T-helper 2 cell (primary cell): ENCODE results near the gene JAGN1.
"Not testable (repeated sequence)": the region's sequence is repeated elsewhere in the genome, so short reads cannot be mapped to it uniquely, and the experiment has no call there.

ENCODE experiments used
- DNase-seq, 5 experiments: peaks; one replicate each; pipeline versions ENCODE4 v3.0.0 to v3.0.0-alpha.2; 2012 to 2022

The JAGN1 gene

DNA sequence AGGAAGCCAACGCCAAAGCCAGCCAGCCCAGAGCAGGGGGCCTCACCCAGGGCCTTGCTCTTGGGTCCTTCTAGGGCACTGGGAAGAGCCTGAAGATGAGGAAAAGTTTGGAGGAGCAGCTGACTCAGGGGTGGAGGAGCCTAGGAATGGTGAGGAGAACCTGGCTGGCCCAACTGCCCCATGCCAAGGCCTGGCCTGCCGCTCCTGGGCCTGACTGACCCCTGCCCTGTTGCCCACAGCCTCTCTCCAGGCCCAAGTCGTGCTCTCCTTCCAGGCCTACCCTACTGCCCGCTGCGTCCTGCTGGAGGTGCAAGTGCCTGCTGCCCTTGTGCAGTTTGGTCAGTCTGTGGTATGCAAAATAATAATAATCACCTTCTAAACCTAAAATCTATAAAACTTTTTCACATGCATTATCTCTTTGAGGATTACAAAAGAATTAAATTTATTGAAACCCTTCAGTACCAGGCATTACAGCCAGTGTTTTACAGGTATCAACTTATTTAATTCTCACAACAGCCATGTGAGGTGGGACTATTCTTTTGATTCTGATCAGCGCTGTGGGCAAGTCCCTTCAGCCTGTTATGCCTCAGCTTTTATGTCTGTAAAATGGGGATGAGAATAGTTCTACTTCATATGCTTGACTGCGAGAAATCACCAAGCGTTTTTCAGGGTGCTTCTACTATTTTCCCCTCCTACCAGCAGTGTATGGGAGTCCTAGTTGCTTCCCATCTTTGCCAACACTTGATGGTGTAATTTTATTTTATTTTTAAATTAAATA is 28.0 kb downstream of the JAGN1 start:
- no peak for DNase-seq

DNA sequence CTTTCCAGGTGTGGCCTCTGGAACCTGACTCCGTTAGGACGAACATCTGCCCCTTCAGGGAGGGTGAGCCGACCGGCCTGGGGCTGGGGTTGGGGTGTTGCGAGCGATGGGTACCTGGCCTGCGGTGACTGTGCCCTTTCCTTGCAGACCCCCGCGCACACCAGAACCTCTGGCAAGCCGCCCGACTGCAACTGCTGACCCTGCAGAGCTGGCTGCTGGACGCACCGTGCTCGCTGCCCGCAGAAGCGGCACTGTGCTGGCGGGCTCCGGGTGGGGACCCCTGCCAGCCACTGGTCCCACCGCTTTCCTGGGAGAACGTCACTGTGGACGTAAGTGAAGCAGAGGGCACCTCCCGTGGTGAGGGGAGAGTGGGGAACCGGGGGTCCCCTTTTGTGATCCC is 37.7 kb downstream of the JAGN1 start:
- DNase-seq = no peak

DNA sequence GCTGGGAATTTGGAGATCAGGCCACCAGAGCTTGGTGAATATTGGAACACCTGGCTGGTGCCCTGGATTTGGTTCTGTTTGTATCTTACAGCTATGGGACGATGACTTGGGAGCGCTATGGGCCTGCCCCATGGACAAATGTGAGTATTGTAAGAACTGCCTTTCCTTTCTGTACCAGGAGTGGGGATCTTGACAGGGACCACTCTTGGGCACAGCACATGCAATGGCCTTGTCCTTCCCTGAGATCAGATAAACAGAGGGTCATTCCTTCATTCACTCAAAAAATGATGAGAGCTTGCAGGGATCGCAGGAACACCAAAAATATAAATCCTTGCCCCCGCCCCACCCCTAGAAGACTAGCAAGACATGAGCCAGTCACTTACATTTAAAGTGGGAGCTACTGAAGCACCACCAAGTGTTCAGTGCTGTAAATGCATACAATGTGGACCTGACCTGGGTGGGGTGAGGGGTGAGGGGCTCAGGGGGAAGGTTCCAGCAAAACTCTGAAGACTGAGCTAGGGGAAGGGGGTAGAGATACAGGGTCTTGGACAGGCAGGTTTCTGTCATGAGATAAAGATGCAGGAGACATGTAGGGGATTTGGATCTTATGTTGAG is 40.5 kb downstream of the JAGN1 start:
- peak in 1 of 5 experiments; percentile 49 for DNase-seq

DNA sequence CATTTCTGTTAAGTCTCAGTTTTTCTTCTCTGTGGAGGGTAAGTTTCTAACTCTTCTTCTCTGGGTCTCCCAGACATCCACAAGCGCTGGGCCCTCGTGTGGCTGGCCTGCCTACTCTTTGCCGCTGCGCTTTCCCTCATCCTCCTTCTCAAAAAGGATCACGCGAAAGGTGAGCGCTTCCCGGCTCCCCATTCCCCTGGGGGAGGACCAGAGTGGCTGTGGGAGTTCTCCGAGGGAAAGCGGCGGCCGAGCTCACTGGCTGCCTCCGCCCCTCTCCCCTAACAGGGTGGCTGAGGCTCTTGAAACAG is 42.1 kb downstream of the JAGN1 start:
- no peak for DNase-seq

DNA sequence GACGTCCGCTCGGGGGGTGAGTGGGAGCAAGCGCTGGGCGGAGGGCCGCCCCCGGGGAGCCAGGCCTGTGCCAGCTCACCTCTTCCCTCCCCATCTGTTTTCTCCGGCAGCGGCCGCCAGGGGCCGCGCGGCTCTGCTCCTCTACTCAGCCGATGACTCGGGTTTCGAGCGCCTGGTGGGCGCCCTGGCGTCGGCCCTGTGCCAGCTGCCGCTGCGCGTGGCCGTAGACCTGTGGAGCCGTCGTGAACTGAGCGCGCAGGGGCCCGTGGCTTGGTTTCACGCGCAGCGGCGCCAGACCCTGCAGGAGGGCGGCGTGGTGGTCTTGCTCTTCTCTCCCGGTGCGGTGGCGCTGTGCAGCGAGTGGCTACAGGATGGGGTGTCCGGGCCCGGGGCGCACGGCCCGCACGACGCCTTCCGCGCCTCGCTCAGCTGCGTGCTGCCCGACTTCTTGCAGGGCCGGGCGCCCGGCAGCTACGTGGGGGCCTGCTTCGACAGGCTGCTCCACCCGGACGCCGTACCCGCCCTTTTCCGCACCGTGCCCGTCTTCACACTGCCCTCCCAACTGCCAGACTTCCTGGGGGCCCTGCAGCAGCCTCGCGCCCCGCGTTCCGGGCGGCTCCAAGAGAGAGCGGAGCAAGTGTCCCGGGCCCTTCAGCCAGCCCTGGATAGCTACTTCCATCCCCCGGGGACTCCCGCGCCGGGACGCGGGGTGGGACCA is 42.6 kb downstream of the JAGN1 start:
- peak; percentile 74 to 89 (median 82) for DNase-seq

DNA sequence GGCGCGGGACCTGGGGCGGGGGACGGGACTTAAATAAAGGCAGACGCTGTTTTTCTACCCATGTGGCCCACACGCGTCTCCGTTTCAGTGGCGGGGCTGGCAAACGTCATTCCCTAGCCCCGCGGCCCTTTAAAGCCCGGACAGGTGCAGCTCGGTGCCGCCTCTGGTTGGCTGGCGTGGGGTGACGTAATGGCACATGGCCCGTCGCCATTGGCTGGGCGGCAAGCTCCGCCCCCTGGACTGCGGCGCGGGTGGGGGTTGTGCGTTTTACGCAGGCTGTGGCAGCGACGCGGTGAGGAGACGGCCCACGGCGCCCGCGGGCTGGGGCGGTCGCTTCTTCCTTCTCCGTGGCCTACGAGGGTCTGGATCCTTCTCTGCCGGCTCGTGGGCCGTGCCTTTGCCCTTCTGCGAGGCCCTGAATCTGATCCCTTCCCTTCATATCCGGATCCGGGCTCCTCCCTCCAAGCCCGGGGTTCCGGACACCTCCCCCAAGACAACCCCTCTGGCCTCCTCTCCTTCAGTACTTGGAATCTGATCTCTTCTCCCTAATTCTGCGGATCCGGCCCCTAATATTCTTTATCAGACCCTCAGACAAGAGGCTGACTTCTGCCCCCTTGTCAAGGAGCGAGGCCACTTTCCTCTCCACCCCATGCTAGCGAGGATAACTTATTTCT is 43.3 kb downstream of the JAGN1 start, which contains the start of gene CRELD1:
Gene CRELD1, plus strand, starts transcription at position 274 of the 674 bp plus-strand sequence. CDS start 605 bp downstream, outside the sequence.
- peak; percentile 93 to 98 (median 96) for DNase-seq

DNA sequence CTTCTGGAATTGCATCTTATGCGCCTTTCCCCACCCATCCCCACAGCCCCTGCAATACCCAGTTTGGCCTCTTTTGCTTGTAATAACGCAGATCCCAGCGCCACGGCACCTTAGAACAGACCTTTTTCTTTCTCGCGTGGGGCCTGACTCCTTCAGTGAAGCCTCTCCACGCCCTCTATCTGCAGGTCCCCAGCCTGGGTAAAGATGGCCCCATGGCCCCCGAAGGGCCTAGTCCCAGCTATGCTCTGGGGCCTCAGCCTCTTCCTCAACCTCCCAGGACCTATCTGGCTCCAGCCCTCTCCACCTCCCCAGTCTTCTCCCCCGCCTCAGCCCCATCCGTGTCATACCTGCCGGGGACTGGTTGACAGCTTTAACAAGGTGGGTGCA is 43.8 kb downstream of the JAGN1 start:
- DNase-seq = peak in 2 of 5 experiments; percentile 30 to 41

DNA sequence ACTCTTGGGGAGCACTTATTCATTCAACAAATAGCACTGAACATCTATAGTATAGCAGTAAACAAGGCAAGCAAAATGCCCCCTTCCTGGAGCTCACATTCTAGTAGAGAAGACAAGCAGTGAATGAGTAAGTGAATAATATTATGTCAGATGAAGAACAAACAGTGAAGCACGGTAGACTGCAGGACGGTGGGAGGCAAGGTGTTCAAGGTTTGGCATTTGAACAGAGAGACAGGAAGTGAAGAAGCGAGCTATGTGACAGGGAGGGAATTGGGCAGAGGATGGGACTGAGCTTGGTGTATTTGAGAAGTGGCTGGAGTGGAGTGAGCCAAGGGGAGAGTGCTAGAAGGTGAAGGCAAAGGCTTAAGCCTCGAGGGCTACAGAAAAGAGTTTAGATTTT is 44.6 kb downstream of the JAGN1 start:
- DNase-seq = no peak

DNA sequence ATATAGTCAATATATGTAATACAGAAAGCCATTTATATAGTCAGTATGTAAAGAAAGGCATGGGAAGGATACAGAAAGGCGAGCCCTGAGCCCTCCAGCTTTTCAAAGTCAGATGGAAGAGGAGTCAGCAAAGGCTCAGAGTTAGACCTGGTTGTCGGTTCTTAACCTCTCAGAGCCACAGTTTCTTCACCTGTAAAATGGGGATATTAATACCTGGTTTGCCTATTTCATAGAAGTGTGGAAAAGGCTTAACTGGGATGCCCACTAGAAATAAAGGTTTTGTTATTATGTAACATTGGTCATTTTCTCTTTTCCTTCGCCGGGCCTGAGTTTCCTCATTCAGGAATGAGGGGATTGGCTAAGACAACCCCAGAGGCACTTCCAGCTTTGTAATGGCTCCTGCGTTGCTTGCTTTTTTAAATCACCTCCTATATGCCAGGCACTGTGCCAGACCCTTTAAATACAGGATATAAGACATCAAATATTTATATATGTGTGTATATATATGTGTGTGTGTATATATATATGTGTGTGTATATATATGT is 45.6 kb downstream of the JAGN1 start:
- no peak for DNase-seq

DNA sequence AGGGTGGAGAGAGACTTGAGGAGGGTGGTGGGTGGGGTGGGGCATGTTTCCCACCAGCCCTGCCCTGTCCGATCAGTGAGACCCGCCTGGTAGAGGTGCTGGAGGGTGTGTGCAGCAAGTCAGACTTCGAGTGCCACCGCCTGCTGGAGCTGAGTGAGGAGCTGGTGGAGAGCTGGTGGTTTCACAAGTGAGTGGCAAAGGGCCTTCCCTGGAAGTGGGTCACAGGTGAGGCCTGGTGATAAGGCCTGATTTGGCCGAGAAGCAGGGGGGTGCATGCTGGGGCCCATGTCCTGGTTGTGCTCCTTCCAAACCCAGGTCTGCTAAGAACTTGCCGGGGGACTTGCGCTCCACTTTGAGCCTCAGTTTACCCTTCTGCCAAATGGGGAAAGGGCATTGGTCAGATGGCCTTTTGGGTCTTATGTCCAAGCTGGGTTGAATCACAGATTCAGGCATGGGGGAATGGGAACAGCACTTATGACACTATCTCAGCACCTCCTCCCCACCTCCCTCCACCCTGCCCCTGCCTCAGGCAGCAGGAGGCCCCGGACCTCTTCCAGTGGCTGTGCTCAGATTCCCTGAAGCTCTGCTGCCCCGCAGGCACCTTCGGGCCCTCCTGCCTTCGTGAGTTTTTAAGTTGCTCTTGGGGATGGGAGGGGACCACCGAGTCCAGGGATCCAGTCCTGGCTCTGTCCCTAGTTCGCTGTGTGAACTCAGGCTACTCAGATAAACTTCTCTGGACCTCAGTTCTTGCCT is 47.3 kb downstream of the JAGN1 start:
- DNase-seq = no peak

DNA sequence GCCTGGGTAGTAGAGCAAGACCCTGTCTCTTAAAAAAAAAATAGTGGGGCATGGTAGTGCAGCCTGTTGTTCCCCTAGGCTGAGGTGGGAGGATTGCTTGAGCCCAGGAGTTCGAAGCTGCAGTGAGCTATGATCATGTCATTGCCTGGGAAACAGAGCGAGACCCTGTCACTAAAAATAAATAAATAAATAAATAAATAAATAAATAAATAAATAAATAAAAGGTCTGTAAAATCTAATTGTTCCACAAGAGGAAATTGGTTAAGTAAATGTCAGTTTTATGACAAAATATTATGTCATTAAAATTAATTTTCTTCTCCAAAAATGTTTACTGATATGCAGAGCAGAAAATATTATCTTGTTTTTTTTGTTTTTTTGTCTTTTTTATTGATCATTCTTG is 48.6 kb downstream of the JAGN1 start:
- DNase-seq = no peak

DNA sequence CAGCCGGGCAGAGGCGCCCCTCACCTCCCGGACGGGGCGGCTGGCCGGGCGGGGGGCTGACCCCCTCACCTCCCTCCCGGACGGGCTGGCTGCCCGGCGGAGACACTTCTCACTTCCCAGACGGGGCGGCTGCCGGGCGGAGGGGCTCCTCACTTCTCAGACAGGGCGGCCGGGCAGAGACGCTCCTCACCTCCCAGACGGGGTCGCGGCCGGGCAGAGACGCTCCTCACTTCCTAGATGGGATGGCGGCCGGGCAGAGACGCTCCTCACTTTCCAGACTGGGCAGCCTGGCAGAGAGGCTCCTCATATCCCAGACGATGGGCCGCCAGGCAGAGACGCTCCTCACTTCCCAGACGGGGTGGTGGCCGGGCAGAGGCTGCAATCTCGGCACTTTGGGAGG is 49.5 kb downstream of the JAGN1 start:
- not testable (repeated sequence) for DNase-seq

DNA sequence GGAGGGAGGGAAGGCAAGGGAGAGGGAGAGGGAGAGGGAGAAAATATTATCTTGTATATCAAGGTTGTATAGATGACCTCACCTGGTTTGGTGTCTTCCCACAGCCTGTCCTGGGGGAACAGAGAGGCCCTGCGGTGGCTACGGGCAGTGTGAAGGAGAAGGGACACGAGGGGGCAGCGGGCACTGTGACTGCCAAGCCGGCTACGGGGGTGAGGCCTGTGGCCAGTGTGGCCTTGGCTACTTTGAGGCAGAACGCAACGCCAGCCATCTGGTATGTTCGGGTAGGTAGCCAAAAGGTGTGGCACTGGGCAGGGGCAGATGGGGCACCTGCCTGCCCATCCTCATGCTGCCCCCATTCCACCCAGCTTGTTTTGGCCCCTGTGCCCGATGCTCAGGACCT is 50.3 kb downstream of the JAGN1 start:
- no peak for DNase-seq

DNA sequence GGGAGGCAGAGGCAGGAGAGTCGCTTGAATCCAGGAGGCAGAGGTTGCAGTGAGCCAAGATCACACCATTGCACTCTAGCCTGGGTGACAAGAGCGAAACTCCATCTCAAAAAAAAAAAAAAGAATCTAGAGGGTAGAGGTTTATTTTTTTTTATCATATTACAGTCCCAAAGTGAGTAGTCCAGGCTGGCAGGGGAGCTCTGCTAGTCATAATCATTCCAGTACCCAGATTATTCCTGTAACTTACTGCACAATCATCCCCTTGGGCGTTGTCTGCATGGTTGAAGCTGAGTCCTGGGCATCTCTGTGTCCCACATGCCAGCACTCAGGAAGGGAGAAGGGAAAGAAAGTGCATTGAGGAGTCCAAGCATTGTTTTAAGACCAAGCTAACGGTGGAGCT is 51.8 kb downstream of the JAGN1 start:
- no peak for DNase-seq

DNA sequence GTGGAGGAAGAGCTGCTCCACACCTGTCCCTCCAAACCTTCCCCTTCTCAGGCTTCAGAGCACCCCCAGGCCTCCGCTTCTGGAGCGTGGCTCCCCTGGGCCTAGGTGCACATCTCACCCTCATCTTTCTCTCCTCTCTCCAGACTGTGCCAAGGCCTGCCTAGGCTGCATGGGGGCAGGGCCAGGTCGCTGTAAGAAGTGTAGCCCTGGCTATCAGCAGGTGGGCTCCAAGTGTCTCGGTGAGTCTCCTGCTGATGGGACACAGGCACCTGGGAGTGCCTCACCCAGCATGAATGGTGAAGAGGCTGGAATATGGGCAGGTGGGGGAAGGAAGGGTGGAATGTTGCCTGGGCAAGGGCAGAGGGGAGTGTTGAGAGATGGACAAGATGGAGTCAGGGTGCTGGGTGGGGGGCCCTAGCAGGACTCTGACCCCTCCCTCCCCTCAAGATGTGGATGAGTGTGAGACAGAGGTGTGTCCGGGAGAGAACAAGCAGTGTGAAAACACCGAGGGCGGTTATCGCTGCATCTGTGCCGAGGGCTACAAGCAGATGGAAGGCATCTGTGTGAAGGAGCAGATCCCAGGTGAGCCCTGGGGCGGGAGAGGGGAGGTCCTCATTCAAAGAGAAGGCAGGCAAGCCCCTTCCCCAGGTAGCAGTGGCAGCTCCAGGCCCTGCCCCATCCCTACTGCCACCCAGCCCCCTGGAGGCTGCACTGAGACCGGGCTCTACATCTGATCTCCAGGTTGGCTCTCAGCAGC is 52.7 kb downstream of the JAGN1 start:
- no peak for DNase-seq
